ENCODE data around the gene ARHGAP29.
A peak's percentile ranks its signal among the peaks of the same experiment; 100 is the strongest.

ARHGAP29 gene

GRCh38 chr1:94240822-94241221 lies 3.4 kb upstream of the ARHGAP29 start:
- H3K9ac ChIP-seq (ENCODE audit: low read length), result no peak overlapping the region
- H3K4me1 ChIP-seq (ENCODE audit: control insufficient read depth, insufficient read depth, low read length), result no peaks in the 10 kb centered on the region
- H3K4me3 ChIP-seq (ENCODE audit: low read length), result no peak overlapping the region
- no peaks in the 10 kb centered on the region for H3K36me3 ChIP-seq (ENCODE audit: control insufficient read depth, insufficient read depth, low read length)
- no peak overlapping the region for H3K27ac ChIP-seq (ENCODE audit: low read depth, low read length)
- H3K27me3 ChIP-seq (ENCODE audit: control insufficient read depth, insufficient read depth, low read length), result peaks cover 3% of the 10 kb centered on the region

- no peaks in the 10 kb centered on the region for H3K36me3 ChIP-seq (ENCODE audit: control insufficient read depth, insufficient read depth, low read length)
- peaks cover 3% of the 10 kb centered on the region for H3K27me3 ChIP-seq (ENCODE audit: control insufficient read depth, insufficient read depth, low read length)
- no peak overlapping the region for H3K27ac ChIP-seq (ENCODE audit: low read depth, low read length)
- H3K4me1 ChIP-seq (ENCODE audit: control insufficient read depth, insufficient read depth, low read length), result no peaks in the 10 kb centered on the region
- no peak overlapping the region for H3K4me3 ChIP-seq (ENCODE audit: low read length)
- no peak overlapping the region for H3K9ac ChIP-seq (ENCODE audit: low read length)
These were observed 2.4 kb upstream of the ARHGAP29 start for GRCh38 chr1:94239796-94240195.

GRCh38 chr1:94239051-94239450 lies 1.7 kb upstream of the ARHGAP29 start:
- H3K4me1 ChIP-seq (ENCODE audit: control insufficient read depth, insufficient read depth, low read length), result no peaks in the 10 kb centered on the region
- no peaks in the 10 kb centered on the region for H3K36me3 ChIP-seq (ENCODE audit: control insufficient read depth, insufficient read depth, low read length)
- H3K27ac ChIP-seq (ENCODE audit: low read depth, low read length), result no peak overlapping the region
- H3K27me3 ChIP-seq (ENCODE audit: control insufficient read depth, insufficient read depth, low read length), result peaks cover 3% of the 10 kb centered on the region
- no peak overlapping the region for H3K9ac ChIP-seq (ENCODE audit: low read length)
- H3K4me3 ChIP-seq (ENCODE audit: low read length), result no peak overlapping the region

- Histone ChIP-seq H3K4me1 (ENCODE audit: control insufficient read depth, insufficient read depth, low read length) (no peaks in the 10 kb centered on the region), H3K27ac (ENCODE audit: low read depth, low read length) (peak overlapping the region; percentile 66), H3K4me3 (ENCODE audit: low read length) (peak overlapping the region; percentile 68), H3K9ac (ENCODE audit: low read length) (peak overlapping the region; percentile 39), H3K36me3 (ENCODE audit: control insufficient read depth, insufficient read depth, low read length) (no peaks in the 10 kb centered on the region), H3K27me3 (ENCODE audit: control insufficient read depth, insufficient read depth, low read length) (peaks cover 3% of the 10 kb centered on the region)
These were observed 624 bp downstream of the ARHGAP29 start for GRCh38 chr1:94236630-94237290.

DNA sequence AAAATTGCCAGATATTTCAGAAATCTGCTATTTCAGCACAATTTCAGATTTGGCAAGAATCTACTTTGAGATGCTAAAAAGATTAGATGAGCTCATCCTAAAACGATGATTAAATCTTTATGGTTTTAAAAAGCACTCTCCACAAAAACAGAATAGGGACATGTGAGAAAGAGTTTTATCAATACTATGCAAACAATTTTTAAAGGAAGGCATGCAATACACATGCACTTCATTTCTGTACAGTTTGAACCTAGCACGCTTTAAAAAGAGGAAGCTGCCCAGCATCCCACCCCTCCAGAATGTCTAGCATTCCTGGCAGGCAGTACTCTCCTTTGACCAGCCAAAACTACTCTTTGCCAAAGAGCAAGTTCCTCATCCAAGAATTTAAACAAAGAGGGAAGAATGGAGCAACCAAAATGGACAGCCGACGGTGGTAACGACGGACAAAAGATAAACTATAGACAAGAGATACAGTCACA lies 1.3 kb downstream of the ARHGAP29 start:
- Histone ChIP-seq H3K27me3 (ENCODE audit: control insufficient read depth, insufficient read depth, low read length) (peaks cover 3% of the 10 kb centered on the region), H3K27ac (ENCODE audit: low read depth, low read length) (no peak overlapping the region), H3K4me3 (ENCODE audit: low read length) (peak overlapping the region; percentile 68), H3K4me1 (ENCODE audit: control insufficient read depth, insufficient read depth, low read length) (no peaks in the 10 kb centered on the region), H3K36me3 (ENCODE audit: control insufficient read depth, insufficient read depth, low read length) (no peaks in the 10 kb centered on the region), H3K9ac (ENCODE audit: low read length) (no peak overlapping the region)

DNA sequence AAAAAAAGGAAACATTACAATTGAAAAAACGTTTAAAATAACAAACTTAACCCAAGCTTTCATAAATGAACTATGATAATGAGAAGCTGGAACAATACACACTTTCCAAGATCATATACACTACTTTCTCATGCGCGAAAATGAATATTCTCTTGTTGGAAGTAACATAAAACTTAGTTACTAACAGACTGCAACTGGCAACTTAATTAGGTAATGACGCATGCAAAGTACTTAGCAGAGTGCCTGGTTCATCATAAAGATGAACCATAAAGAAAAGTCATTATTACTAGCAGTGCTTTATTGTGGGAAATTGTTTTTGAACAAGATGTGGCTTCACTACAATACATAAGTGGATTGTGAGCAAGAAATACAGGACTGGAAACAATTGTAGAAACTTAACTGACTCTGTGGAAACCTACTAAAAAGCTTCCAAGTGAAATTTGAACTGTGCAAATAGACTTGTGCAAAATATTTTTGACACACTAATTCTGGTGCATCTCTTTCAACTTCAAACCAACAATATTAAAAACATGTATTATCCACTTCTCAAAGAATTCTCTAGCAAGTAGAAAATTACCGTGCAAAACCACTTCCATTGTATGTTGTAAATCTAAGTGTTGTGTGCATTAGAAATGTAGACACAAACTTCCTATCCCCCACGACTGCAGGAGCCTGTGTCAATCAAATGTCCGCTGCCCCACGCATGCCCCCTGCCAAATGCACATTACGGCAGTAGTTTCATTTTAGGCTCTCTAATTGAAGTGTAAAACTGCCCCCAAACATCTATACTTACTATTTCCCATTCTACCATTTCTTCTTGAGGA lies 2.0 kb downstream of the ARHGAP29 start:
- H3K27me3 ChIP-seq (ENCODE audit: control insufficient read depth, insufficient read depth, low read length), result peaks cover 3% of the 10 kb centered on the region
- H3K36me3 ChIP-seq (ENCODE audit: control insufficient read depth, insufficient read depth, low read length), result no peaks in the 10 kb centered on the region
- no peaks in the 10 kb centered on the region for H3K4me1 ChIP-seq (ENCODE audit: control insufficient read depth, insufficient read depth, low read length)
- peak overlapping the region; percentile 68 for H3K4me3 ChIP-seq (ENCODE audit: low read length)
- H3K27ac ChIP-seq (ENCODE audit: low read depth, low read length), result no peak overlapping the region
- no peak overlapping the region for H3K9ac ChIP-seq (ENCODE audit: low read length)

GRCh38 chr1:94234615-94235014 lies 2.8 kb downstream of the ARHGAP29 start:
- no peak overlapping the region for H3K4me3 ChIP-seq (ENCODE audit: low read length)
- no peaks in the 10 kb centered on the region for H3K4me1 ChIP-seq (ENCODE audit: control insufficient read depth, insufficient read depth, low read length)
- H3K36me3 ChIP-seq (ENCODE audit: control insufficient read depth, insufficient read depth, low read length), result no peaks in the 10 kb centered on the region
- no peak overlapping the region for H3K27ac ChIP-seq (ENCODE audit: low read depth, low read length)
- no peak overlapping the region for H3K9ac ChIP-seq (ENCODE audit: low read length)
- H3K27me3 ChIP-seq (ENCODE audit: control insufficient read depth, insufficient read depth, low read length), result peaks cover 3% of the 10 kb centered on the region

- H3K4me3 ChIP-seq (ENCODE audit: low read length), result no peak overlapping the region
- no peaks in the 10 kb centered on the region for H3K36me3 ChIP-seq (ENCODE audit: control insufficient read depth, insufficient read depth, low read length)
- peaks cover under 1% of the 10 kb centered on the region for H3K27me3 ChIP-seq (ENCODE audit: control insufficient read depth, insufficient read depth, low read length)
- no peak overlapping the region for H3K27ac ChIP-seq (ENCODE audit: low read depth, low read length)
- H3K4me1 ChIP-seq (ENCODE audit: control insufficient read depth, insufficient read depth, low read length), result no peaks in the 10 kb centered on the region
- H3K9ac ChIP-seq (ENCODE audit: low read length), result no peak overlapping the region
These were observed 5.6 kb downstream of the ARHGAP29 start for GRCh38 chr1:94231746-94232145.

DNA sequence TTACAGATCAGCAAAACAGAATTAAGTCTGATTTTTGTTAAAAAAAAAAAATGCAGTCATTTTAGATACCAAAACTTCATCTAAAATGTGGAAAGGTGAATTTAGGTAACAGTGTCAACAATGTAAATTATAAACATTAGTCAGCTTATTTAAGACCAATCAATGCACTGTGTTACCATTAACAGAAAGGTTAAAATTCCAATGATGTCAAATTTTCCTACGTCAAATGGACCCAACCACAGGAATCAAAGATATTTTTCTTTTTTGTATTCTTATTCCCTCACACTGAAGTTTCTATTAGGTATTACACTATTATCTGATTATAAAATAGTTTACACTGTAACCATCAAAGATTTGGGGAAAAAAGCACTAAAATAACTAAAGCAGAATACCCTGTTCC lies 6.5 kb downstream of the ARHGAP29 start:
- no peak overlapping the region for H3K9ac ChIP-seq (ENCODE audit: low read length)
- H3K4me1 ChIP-seq (ENCODE audit: control insufficient read depth, insufficient read depth, low read length), result peaks cover 2% of the 10 kb centered on the region
- no peak overlapping the region for H3K4me3 ChIP-seq (ENCODE audit: low read length)
- H3K27ac ChIP-seq (ENCODE audit: low read depth, low read length), result no peak overlapping the region
- H3K27me3 ChIP-seq (ENCODE audit: control insufficient read depth, insufficient read depth, low read length), result no peaks in the 10 kb centered on the region
- H3K36me3 ChIP-seq (ENCODE audit: control insufficient read depth, insufficient read depth, low read length), result no peaks in the 10 kb centered on the region

DNA sequence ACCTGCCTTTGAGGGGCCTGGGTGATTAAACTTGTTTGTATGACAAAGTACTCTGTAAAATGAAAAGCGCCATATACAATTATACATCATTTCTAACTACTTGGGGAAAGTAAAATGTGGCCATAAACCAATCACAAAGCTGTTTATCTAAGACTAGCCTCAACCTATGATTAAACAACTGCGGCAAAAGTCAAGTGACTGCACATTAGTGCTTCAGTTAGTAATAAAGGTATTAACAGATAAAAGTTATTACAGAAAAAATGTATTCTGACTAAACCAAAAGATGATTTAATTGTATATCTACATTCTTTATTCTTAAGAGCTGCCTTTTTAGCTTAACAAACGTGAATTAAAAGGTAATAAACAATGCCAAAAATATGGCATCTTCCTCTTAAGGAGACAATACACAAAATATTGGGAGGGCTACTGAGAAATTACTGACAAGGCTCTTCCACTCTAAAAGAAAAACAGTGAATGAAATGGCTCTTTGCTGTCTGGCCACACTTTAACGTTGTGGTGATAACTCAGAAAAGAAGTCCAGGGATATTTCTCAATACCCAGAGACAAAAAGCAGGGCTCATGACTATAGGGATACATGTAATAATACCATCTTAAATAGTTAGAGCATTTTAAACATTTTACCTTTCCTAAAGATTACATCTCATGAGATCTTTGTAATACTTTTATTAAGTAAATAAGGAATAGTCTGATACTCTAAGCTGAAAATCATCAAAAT lies 8.6 kb downstream of the ARHGAP29 start:
- H3K4me1 ChIP-seq (ENCODE audit: control insufficient read depth, insufficient read depth, low read length), result peaks cover 2% of the 10 kb centered on the region
- no peaks in the 10 kb centered on the region for H3K27me3 ChIP-seq (ENCODE audit: control insufficient read depth, insufficient read depth, low read length)
- H3K4me3 ChIP-seq (ENCODE audit: low read length), result no peak overlapping the region
- H3K9ac ChIP-seq (ENCODE audit: low read length), result no peak overlapping the region
- no peaks in the 10 kb centered on the region for H3K36me3 ChIP-seq (ENCODE audit: control insufficient read depth, insufficient read depth, low read length)
- no peak overlapping the region for H3K27ac ChIP-seq (ENCODE audit: low read depth, low read length)

DNA sequence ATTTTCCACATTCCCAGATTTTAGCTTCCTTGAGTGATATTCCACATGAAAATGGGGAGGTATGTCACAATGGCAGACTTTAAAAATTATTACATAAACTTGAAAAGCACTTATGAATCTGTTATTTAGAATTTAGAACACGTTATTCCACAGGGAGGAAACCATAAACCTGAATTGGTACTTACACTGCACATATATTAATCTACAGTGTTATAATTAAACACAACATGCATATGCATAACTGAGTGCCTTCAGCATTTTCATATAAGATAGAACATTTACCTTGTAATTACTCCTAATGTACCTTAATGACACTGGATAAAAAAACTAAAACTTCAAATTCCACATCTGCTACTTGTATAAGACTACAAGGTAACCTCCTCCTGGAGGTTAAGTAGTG lies 9.8 kb downstream of the ARHGAP29 start:
- Histone ChIP-seq H3K27me3 (ENCODE audit: control insufficient read depth, insufficient read depth, low read length) (no peaks in the 10 kb centered on the region), H3K27ac (ENCODE audit: low read depth, low read length) (no peak overlapping the region), H3K4me1 (ENCODE audit: control insufficient read depth, insufficient read depth, low read length) (peaks cover 2% of the 10 kb centered on the region), H3K9ac (ENCODE audit: low read length) (no peak overlapping the region), H3K36me3 (ENCODE audit: control insufficient read depth, insufficient read depth, low read length) (no peaks in the 10 kb centered on the region), H3K4me3 (ENCODE audit: low read length) (no peak overlapping the region)

DNA sequence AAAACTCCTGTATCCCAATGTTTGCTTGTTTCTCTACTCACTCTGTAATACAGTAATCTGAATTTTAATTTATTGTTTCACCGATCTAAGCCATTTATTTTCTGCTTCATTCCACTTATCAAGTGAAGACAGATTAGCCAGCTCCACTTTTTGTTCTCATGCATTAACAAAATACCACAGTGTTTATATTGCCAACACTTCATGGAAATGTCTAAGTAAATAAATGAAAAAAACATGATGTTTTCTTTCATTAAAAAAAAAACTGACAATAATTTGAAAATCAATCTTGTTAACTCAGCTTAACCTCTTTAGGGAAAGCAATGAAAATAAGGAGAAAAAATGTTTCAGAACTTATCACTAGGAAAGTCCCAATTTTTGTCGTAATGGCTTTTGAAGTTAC lies 11.5 kb downstream of the ARHGAP29 start:
- H3K9ac ChIP-seq (ENCODE audit: low read length), result no peak overlapping the region
- H3K36me3 ChIP-seq (ENCODE audit: control insufficient read depth, insufficient read depth, low read length), result no peaks in the 10 kb centered on the region
- H3K27me3 ChIP-seq (ENCODE audit: control insufficient read depth, insufficient read depth, low read length), result no peaks in the 10 kb centered on the region
- H3K27ac ChIP-seq (ENCODE audit: low read depth, low read length), result no peak overlapping the region
- peaks cover 2% of the 10 kb centered on the region for H3K4me1 ChIP-seq (ENCODE audit: control insufficient read depth, insufficient read depth, low read length)
- H3K4me3 ChIP-seq (ENCODE audit: low read length), result no peak overlapping the region

All from rectal smooth muscle tissue (tissue), 1 donor.